IPS-20b (cell line): Measurements from ENCODE around the gene PDIA4.

ENCODE experiments used
- H3K27ac ChIP-seq: one replicate; pipeline ENCODE4 v1.5.1; 2013; ENCODE audit warnings: low read length
- H3K27me3 ChIP-seq: 2 replicates; pipeline ENCODE4 v1.6.1; 2013; ENCODE audit warnings: mild to moderate bottlenecking, low read length, inconsistent platforms; ENCODE audit not compliant: insufficient read depth
- H3K36me3 ChIP-seq: 2 replicates; pipeline ENCODE4 v1.6.1; 2013; ENCODE audit warnings: low read depth, mild to moderate bottlenecking, inconsistent platforms, low read length, moderate library complexity; ENCODE audit not compliant: insufficient read depth
- H3K4me1 ChIP-seq: 2 replicates; pipeline ENCODE4 v1.6.1; 2013; ENCODE audit warnings: mild to moderate bottlenecking, control low read depth, inconsistent platforms, low read length, moderate library complexity; ENCODE audit not compliant: insufficient read depth
- H3K4me3 ChIP-seq: 2 replicates; pipeline ENCODE4 v1.5.1; 2013; ENCODE audit warnings: mild to moderate bottlenecking, low read length, inconsistent platforms
- H3K9ac ChIP-seq: 2 replicates; pipeline ENCODE4 v1.6.1; 2013; ENCODE audit warnings: low read depth, mild to moderate bottlenecking, inconsistent platforms, low read length, moderate library complexity
- H3K9me3 ChIP-seq: 2 replicates; pipeline ENCODE4 v1.6.1; 2013; ENCODE audit warnings: mild to moderate bottlenecking, low read depth, low read length, inconsistent platforms; ENCODE audit not compliant: insufficient read depth

Gene PDIA4

DNA sequence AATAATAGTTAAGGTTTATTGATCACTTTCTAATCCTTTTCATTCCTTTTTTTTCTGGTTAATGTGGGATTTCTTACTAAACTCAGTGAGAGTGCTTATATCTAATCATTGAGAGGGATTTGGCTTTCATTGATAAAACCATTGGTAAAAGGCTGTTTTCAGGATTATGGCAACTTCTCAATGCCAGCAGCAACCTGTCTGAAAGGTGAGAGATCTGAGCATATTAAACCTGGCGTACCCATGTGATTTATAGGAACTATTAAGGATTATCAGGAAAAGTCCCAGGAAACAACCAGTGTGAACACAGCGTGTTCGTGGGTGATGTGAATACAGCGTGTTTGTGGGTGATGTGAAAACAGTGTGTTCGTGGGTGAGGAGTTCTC is 65.9 kb downstream of the PDIA4 start:
- Histone ChIP-seq H3K9me3 (no peaks in the 10 kb centered on the region), H3K9ac (peak overlapping the region; percentile 79), H3K4me1 (no peaks in the 10 kb centered on the region), H3K4me3 (peak overlapping the region; percentile 85), H3K27ac (no peak overlapping the region), H3K27me3 (no peaks in the 10 kb centered on the region), H3K36me3 (no peaks in the 10 kb centered on the region)

DNA sequence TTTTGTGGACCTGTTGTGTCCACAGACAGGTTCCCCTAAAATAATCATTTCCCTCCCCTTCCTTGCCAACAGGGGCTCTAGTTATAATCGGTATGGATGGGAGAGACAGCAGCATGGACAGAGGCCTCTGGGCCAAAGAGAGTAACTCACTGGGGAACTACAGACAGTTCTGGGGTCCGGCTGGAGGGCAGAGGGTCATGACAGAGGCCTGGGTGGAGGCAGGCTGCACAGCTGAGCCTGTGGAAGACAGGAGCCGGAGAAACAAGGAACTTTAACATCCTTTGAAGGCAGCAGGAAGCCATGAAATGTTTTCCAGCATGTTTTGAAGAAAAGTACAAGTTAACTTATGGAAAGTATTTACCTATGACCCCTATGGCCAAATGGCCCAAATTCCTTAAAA is 68.6 kb downstream of the PDIA4 start:
- Histone ChIP-seq H3K4me1 (no peaks in the 10 kb centered on the region), H3K27ac (no peak overlapping the region), H3K9me3 (no peaks in the 10 kb centered on the region), H3K36me3 (no peaks in the 10 kb centered on the region), H3K9ac (no peak overlapping the region), H3K4me3 (no peak overlapping the region), H3K27me3 (no peaks in the 10 kb centered on the region)

DNA sequence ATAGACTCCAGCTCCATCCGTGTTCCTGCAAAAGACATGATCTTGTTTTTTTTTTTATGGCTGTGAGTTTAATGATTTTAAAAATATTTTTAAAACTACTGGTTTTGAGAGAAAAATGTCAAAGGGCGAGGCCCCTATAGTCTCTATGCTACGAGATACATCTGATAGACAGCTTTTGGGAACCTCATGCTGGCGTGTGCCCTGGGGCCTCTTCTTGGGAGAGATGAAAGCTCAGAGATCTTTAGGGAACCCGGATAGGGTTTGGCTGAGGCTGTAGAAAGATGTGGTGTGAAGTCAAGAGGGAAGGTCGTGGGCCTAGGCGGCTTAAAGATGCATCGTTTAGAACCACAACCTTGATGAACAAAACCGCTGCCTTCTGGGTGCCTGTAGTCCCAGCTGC is 70.2 kb downstream of the PDIA4 start:
- H3K9me3 ChIP-seq = no peaks in the 10 kb centered on the region
- H3K4me3 ChIP-seq = no peak overlapping the region
- no peak overlapping the region for H3K27ac ChIP-seq
- no peak overlapping the region for H3K9ac ChIP-seq
- no peaks in the 10 kb centered on the region for H3K4me1 ChIP-seq
- no peaks in the 10 kb centered on the region for H3K36me3 ChIP-seq
- H3K27me3 ChIP-seq = no peaks in the 10 kb centered on the region

DNA sequence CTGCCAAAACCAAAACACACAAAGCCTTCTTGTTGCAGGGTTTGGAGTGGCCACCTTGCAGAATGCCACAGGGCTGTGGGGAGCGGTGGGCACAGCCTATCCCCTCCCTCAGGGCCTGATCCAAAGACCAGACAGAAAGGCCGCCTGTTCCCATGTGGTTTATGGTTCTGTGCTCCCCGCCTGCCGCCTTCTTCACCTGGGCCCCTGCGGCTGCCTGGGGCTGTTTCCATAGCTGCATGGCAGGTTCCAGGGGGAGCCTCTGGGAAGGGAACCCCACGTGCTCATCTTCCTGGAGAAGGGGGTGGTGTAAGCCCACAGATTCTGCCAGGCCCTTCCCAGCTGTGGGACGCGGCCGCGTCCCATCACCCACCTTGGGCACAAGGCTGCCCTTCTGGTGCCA is 73.5 kb downstream of the PDIA4 start:
- Histone ChIP-seq H3K9me3 (no peaks in the 10 kb centered on the region), H3K4me3 (no peak overlapping the region), H3K9ac (no peak overlapping the region), H3K27me3 (no peaks in the 10 kb centered on the region), H3K36me3 (no peaks in the 10 kb centered on the region), H3K27ac (no peak overlapping the region), H3K4me1 (no peaks in the 10 kb centered on the region)

DNA sequence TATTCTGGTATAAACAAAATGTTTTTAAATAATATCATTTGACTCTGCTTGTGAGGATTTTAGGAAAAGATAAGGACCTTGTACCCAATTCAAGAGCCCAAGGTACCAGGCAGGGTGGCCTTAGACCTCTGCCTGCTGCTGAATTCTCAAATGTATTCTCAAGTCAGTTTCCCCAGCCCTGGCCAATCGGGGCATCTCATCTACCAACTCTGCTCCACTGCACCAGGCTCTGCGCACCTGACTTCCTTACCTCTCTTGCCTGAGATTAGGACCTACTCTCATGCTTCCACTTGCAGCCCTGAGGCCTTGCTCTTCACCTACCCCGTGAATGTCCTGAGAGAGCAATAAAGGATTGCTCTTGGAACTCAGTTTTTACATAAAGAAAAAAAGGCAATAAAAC is 74.6 kb downstream of the PDIA4 start:
- Histone ChIP-seq H3K9ac (no peak overlapping the region), H3K9me3 (no peaks in the 10 kb centered on the region), H3K4me1 (no peaks in the 10 kb centered on the region), H3K36me3 (no peaks in the 10 kb centered on the region), H3K27ac (no peak overlapping the region), H3K27me3 (no peaks in the 10 kb centered on the region), H3K4me3 (no peak overlapping the region)
